GM18520 (cell line): ENCODE measurements around the gene PRR4.

Source experiments
- ATAC-seq: cut with Tn5 transposase; IDR thresholded peaks from one replicate; pipeline ENCODE4 v1.9.1; 2021; ENCODE audit not compliant: unreplicated experiment

Gene PRR4

GRCh38 chr12:10802587-10802986 is 46.7 kb downstream of the PRR4 start, which contains the start of gene TAS2R7:
TSS of gene TAS2R7 (minus strand) at chr12:10802627. CDS start at chr12:10802570, 57 bp downstream.
- no peak for ATAC-seq

DNA sequence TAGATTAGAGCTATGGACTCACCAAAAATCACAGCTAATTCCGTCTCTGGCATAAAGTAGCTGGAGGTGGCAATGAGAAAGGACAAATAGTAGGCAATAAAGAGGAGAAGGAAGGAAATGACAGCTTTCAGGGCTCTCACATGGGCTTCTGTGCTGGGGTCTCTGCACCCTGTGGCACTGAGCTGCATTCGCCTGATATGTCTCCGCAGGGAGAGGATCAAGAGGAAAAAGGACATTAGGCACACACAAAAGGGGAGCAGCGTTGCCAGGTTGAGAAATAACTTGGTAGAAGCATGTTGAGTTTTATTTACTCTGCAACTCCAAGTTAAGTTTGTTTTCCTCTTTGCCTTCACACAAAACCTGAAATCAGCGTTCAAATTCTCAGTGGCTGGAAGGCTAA is 47.5 kb downstream of the PRR4 start:
- ATAC-seq = no peak
